Liver (tissue), 9 donors: Measurements from ENCODE around the gene SCRN2. TPM values are rescaled to one million over a fixed set of nuclear protein-coding genes. Genes with fewer than 3 reads are reported as not detected.
A peak's percentile ranks its signal among the peaks of the same experiment; 100 is the strongest.

ENCODE experiments used
- DNase-seq: peaks from one replicate; pipeline ENCODE4 v3.0.0-alpha.2; 2017; ENCODE audit warnings: low spot score
- H3K27ac ChIP-seq, 2 donors: one replicate each; pipeline ENCODE4 v1.7.0; 2013; ENCODE audit warnings: inconsistent platforms in 2 of 2, low read length in 2 of 2, control low read depth in 1 of 2, low read depth in 1 of 2, mild to moderate bottlenecking in 1 of 2
- H3K27me3 ChIP-seq, 4 donors: one replicate each; pipeline versions ENCODE4 v1.6.1 to v1.7.0; 2013; ENCODE audit warnings: low read length in 3 of 4, inconsistent platforms in 1 of 4, mild to moderate bottlenecking in 1 of 4, moderate library complexity in 1 of 4; ENCODE audit not compliant: control insufficient read depth in 4 of 4, insufficient read depth in 4 of 4
- H3K36me3 ChIP-seq, 4 donors: one replicate each; pipeline versions ENCODE4 v1.6.1 to v1.7.0; 2013; ENCODE audit warnings: low read length in 3 of 4, mild to moderate bottlenecking in 3 of 4, low read depth in 1 of 4, moderate library complexity in 1 of 4; ENCODE audit not compliant: control insufficient read depth in 4 of 4, insufficient read depth in 3 of 4
- H3K4me1 ChIP-seq, 4 donors: one replicate each; pipeline versions ENCODE4 v1.6.1 to v1.7.0; 2013; ENCODE audit warnings: low read length in 3 of 4, mild to moderate bottlenecking in 3 of 4, moderate library complexity in 1 of 4; ENCODE audit not compliant: control insufficient read depth in 4 of 4, insufficient read depth in 4 of 4
- H3K4me3 ChIP-seq, 3 donors: one replicate each; pipeline versions ENCODE4 v1.6.1 to v1.7.0; 2013; ENCODE audit warnings: low read length in 3 of 3, control low read depth in 1 of 3, low read depth in 1 of 3, mild to moderate bottlenecking in 1 of 3
- H3K9ac ChIP-seq, 2 donors: one replicate each; pipeline ENCODE4 v1.7.0; 2013; ENCODE audit warnings: low read length in 2 of 2, mild to moderate bottlenecking in 2 of 2, moderate library complexity in 2 of 2, control low read depth in 1 of 2, low read depth in 1 of 2
- H3K9me3 ChIP-seq, 4 donors: one replicate each; pipeline versions ENCODE4 v1.6.1 to v1.7.0; 2013; ENCODE audit warnings: low read length in 3 of 4; ENCODE audit not compliant: control insufficient read depth in 4 of 4
- EGR1 ChIP-seq, 2 donors: IDR thresholded peaks; 2 replicates each; pipeline ENCODE4 v1.6.1; 2016 to 2018; ENCODE audit warnings: antibody characterized with exemption in 2 of 2, low read depth in 2 of 2
- FOXA1 ChIP-seq: IDR thresholded peaks from 2 replicates; pipeline ENCODE4 v1.6.1; 2016; ENCODE audit warnings: antibody characterized with exemption
- FOXA2 ChIP-seq: IDR thresholded peaks from 2 replicates; pipeline ENCODE4 v1.6.1; 2016; ENCODE audit warnings: antibody characterized with exemption
- GABPA ChIP-seq, 2 donors: IDR thresholded peaks in 1 of 2; conservative IDR thresholded peaks in 1 of 2; 2 replicates each; pipeline ENCODE4 v1.6.1; 2016; ENCODE audit warnings: antibody characterized with exemption in 2 of 2, mild to moderate bottlenecking in 1 of 2, moderate library complexity in 1 of 2
- HNF4A ChIP-seq, 2 donors: conservative IDR thresholded peaks; 2 replicates each; pipeline ENCODE4 v1.6.1; 2016; ENCODE audit warnings: antibody characterized with exemption in 2 of 2, mild to moderate bottlenecking in 2 of 2
- HNF4G ChIP-seq: IDR thresholded peaks from 2 replicates; pipeline ENCODE4 v1.6.1; 2016; ENCODE audit warnings: antibody characterized with exemption
- JUND ChIP-seq, 2 donors: IDR thresholded peaks; 2 replicates each; pipeline ENCODE4 v1.6.1; 2016; ENCODE audit warnings: antibody characterized with exemption in 2 of 2
- NR2F2 ChIP-seq: IDR thresholded peaks from 2 replicates; pipeline ENCODE4 v1.6.1; 2016; ENCODE audit warnings: antibody characterized with exemption
- RAD21 ChIP-seq, 2 donors: IDR thresholded peaks; 2 replicates each; pipeline ENCODE4 v1.6.1; 2016; ENCODE audit warnings: antibody characterized with exemption in 2 of 2, mild to moderate bottlenecking in 2 of 2
- RXRA ChIP-seq, 2 donors: IDR thresholded peaks; 2 replicates each; pipeline ENCODE4 v1.6.1; 2017 to 2018; ENCODE audit warnings: antibody characterized with exemption in 2 of 2, mild to moderate bottlenecking in 1 of 2
- SP1 ChIP-seq: IDR thresholded peaks from 2 replicates; pipeline ENCODE4 v1.6.1; 2018; ENCODE audit warnings: antibody characterized with exemption, mild to moderate bottlenecking
- TAF1 ChIP-seq: conservative IDR thresholded peaks from 2 replicates; pipeline ENCODE4 v1.6.1; 2016; ENCODE audit warnings: antibody characterized with exemption, mild to moderate bottlenecking
- YY1 ChIP-seq: IDR thresholded peaks from 2 replicates; pipeline ENCODE4 v1.6.1; 2016; ENCODE audit warnings: antibody characterized with exemption, mild to moderate bottlenecking
- whole genome bisulfite sequencing: extraction: QIAGEN DNeasy Blood & Tissue Kit; methylation state at CpG from one replicate; pipeline ENCODE4 v1.1.7; 2013; 5-methylcytosine and 5-hydroxymethylcytosine counted together
- polyA plus RNA-seq, 2 donors: library from polyadenylated mRNA; stranded (reverse) in 1 of 2; unstranded in 1 of 2; fragments of 200-250 nt in 1 of 2; fragments of >200 nt in 1 of 2; fragmentation: Nextera tagmentation in 1 of 2; extraction: Ambion mirVana in 1 of 2; gene quantifications; one replicate each; pipeline versions ENCODE4 v1.2.1 to v1.2.3, GENCODE V29; 2013 to 2015
- total RNA-seq, 2 donors: library from RNA; depleted of rRNA; stranded (reverse); fragments of >200 nt; gene quantifications; one replicate each; pipeline ENCODE4 v1.2.3, GENCODE V29; 2014
- TF ChIP-seq, protein P1 (sequence below): IDR thresholded peaks from 2 replicates; pipeline ENCODE4 v1.6.1; 2016; ENCODE audit warnings: antibody characterized with exemption, mild to moderate bottlenecking
- TF ChIP-seq, protein P2 (sequence below): fragments of 150-350 bp; IDR thresholded peaks from 2 replicates; pipeline ENCODE4 v1.5.1; 2017; ENCODE audit warnings: improper control_type of control experiment, low read depth, low read length; ENCODE audit not compliant: missing input control
- TF ChIP-seq, protein P3 (sequence below): IDR thresholded peaks from 2 replicates; pipeline ENCODE4 v1.6.1; 2016; ENCODE audit warnings: antibody characterized with exemption
- TF ChIP-seq, protein P4 (sequence below): IDR thresholded peaks from 2 replicates; pipeline ENCODE4 v1.6.1; 2016; ENCODE audit warnings: antibody characterized with exemption
- TF ChIP-seq, protein P5 (sequence below): IDR thresholded peaks from 2 replicates; pipeline ENCODE4 v1.6.1; 2016; ENCODE audit warnings: antibody characterized with exemption
- donor health status: healthy.
- donor health status: healthy.
- donor health status: healthy.
- donor health status: healthy.
- donor health status: healthy.

Gene SCRN2
- total and polyA plus RNA-seq, 4 donors = 17.8 to 27.4 (median 20.3) TPM

DNA sequence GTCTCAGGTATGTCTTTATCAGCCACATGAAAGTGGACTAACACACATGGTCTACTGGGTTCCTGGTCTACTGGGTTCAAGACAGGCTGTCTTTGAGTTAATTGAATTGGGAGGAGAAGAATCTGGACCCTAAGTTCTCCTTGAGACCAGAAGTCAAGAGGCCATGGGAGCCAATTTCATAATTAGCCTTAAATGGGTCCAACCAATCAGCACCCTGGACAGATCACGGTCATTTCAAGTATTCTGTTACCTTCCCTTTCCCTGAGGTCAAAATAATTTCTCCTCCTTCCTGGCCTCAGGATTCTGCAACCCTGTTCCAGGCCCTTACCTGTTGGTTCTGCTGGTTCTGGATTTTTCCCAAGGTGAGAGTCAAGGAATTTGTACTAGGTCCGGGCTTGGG lies 43.3 kb downstream of the SCRN2 start:
- H3K27ac ChIP-seq = no peak overlapping the region
- no peaks in the 10 kb centered on the region for H3K4me1 ChIP-seq
- H3K4me3 ChIP-seq = no peak overlapping the region
- no peaks in the 10 kb centered on the region for H3K9me3 ChIP-seq
- no peak overlapping the region for H3K9ac ChIP-seq
- no peak for DNase-seq
- H3K27me3 ChIP-seq = peaks cover 0 to 5% (median 4%) of the 10 kb centered on the region in 4 donors
- TF ChIP-seq RXRA (IDR thresholded peaks at IDR 0.05) = no peak
- TF ChIP-seq, protein P1, sequence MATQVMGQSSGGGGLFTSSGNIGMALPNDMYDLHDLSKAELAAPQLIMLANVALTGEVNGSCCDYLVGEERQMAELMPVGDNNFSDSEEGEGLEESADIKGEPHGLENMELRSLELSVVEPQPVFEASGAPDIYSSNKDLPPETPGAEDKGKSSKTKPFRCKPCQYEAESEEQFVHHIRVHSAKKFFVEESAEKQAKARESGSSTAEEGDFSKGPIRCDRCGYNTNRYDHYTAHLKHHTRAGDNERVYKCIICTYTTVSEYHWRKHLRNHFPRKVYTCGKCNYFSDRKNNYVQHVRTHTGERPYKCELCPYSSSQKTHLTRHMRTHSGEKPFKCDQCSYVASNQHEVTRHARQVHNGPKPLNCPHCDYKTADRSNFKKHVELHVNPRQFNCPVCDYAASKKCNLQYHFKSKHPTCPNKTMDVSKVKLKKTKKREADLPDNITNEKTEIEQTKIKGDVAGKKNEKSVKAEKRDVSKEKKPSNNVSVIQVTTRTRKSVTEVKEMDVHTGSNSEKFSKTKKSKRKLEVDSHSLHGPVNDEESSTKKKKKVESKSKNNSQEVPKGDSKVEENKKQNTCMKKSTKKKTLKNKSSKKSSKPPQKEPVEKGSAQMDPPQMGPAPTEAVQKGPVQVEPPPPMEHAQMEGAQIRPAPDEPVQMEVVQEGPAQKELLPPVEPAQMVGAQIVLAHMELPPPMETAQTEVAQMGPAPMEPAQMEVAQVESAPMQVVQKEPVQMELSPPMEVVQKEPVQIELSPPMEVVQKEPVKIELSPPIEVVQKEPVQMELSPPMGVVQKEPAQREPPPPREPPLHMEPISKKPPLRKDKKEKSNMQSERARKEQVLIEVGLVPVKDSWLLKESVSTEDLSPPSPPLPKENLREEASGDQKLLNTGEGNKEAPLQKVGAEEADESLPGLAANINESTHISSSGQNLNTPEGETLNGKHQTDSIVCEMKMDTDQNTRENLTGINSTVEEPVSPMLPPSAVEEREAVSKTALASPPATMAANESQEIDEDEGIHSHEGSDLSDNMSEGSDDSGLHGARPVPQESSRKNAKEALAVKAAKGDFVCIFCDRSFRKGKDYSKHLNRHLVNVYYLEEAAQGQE = peak; percentile 44
- H3K36me3 ChIP-seq = no peaks in the 10 kb centered on the region
- WGBS = 62% methylated on average over 2 of the region's 2 CpGs

DNA sequence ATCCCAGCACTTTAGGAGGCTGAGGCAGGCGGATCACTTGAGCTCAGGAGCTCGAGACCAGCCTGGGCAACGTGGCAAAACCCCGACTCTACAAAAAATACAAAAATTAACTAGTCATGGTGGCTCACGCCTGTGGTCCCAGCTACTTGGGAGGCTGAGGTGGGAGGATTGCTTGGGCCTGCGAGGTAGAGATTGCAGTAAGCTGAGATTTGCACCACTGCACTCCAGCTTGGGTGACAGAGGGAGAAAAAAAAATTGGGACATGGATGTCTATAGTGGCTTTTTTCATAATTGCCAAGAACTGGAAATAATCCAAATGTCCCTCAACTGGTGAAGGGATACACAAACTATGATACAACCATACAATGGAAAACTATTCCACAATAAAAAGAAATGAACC lies 48.1 kb downstream of the SCRN2 start:
- peaks cover 0 to 9% (median 4%) of the 10 kb centered on the region in 4 donors for H3K4me1 ChIP-seq
- H3K36me3 ChIP-seq = no peaks in the 10 kb centered on the region
- DNase-seq = no peak
- H3K9me3 ChIP-seq = no peaks in the 10 kb centered on the region
- H3K27ac ChIP-seq = no peak overlapping the region
- H3K9ac ChIP-seq = no peak overlapping the region
- H3K27me3 ChIP-seq = peaks cover 3 to 18% (median 10%) of the 10 kb centered on the region in 4 donors
- H3K4me3 ChIP-seq = no peak overlapping the region
- WGBS = 61% methylated on average over 6 of the region's 6 CpGs
- TF ChIP-seq, protein P2, sequence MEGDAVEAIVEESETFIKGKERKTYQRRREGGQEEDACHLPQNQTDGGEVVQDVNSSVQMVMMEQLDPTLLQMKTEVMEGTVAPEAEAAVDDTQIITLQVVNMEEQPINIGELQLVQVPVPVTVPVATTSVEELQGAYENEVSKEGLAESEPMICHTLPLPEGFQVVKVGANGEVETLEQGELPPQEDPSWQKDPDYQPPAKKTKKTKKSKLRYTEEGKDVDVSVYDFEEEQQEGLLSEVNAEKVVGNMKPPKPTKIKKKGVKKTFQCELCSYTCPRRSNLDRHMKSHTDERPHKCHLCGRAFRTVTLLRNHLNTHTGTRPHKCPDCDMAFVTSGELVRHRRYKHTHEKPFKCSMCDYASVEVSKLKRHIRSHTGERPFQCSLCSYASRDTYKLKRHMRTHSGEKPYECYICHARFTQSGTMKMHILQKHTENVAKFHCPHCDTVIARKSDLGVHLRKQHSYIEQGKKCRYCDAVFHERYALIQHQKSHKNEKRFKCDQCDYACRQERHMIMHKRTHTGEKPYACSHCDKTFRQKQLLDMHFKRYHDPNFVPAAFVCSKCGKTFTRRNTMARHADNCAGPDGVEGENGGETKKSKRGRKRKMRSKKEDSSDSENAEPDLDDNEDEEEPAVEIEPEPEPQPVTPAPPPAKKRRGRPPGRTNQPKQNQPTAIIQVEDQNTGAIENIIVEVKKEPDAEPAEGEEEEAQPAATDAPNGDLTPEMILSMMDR = no peak
- TF ChIP-seq TAF1 (no peak), EGR1 (IDR thresholded peaks at IDR 0.05; ENCODE audit: low read depth in 2 of 2) (no peak), RXRA (IDR thresholded peaks at IDR 0.05) (no peak), GABPA (IDR thresholded peaks at IDR 0.05 in 1 of 2, conservative IDR thresholded peaks at IDR 0.05 in 1 of 2) (no peak), RAD21 (IDR thresholded peaks at IDR 0.05) (no peak), HNF4A (conservative IDR thresholded peaks at IDR 0.05) (no peak), YY1 (no peak), NR2F2 (no peak), HNF4G (no peak), FOXA2 (no peak), JUND (IDR thresholded peaks at IDR 0.05) (no peak), FOXA1 (no peak), SP1 (no peak)
- TF ChIP-seq, protein P3, sequence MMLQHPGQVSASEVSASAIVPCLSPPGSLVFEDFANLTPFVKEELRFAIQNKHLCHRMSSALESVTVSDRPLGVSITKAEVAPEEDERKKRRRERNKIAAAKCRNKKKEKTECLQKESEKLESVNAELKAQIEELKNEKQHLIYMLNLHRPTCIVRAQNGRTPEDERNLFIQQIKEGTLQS = no peak
- TF ChIP-seq, protein P1 = no peak
- TF ChIP-seq, protein P4, sequence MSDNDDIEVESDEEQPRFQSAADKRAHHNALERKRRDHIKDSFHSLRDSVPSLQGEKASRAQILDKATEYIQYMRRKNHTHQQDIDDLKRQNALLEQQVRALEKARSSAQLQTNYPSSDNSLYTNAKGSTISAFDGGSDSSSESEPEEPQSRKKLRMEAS = no peak
- TF ChIP-seq, protein P5, sequence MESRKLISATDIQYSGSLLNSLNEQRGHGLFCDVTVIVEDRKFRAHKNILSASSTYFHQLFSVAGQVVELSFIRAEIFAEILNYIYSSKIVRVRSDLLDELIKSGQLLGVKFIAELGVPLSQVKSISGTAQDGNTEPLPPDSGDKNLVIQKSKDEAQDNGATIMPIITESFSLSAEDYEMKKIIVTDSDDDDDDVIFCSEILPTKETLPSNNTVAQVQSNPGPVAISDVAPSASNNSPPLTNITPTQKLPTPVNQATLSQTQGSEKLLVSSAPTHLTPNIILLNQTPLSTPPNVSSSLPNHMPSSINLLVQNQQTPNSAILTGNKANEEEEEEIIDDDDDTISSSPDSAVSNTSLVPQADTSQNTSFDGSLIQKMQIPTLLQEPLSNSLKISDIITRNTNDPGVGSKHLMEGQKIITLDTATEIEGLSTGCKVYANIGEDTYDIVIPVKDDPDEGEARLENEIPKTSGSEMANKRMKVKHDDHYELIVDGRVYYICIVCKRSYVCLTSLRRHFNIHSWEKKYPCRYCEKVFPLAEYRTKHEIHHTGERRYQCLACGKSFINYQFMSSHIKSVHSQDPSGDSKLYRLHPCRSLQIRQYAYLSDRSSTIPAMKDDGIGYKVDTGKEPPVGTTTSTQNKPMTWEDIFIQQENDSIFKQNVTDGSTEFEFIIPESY = no peak
